Stimulated activated CD4-positive, alpha-beta T cell treated with anti-CD3 and anti-CD28 coated beads, Interleukin-2, amount 100 ng/mL, for 48 hours (primary cell): Measurements from ENCODE around the gene NTRK2.
A peak's percentile ranks its signal among the peaks of the same experiment; 100 is the strongest.

ENCODE experiments used
- DNase-seq, 2 donors: peaks; one replicate each; pipeline ENCODE4 v3.0.0-alpha.2; 2020

NTRK2 gene

DNA sequence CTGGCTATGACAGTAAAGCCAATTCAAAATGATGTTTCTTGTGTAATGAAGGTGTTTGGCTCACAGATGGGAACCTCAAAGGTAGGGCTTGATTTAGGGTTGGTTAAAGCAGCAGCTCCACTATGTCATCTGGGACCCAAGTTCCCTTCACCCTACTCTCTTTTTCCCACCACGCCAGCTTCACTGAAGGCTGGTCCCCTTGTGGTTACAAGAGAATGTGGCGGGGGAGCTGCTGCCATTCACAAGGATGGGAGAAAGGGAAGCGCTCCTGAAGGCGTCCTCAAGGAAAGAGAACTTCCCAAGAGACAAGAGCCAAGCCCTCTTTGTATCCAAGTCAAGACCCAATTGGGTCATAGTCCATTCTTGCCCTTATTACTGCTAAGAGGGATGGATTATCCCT is 72.7 kb downstream of the NTRK2 start:
- no peak for DNase-seq

GRCh38 chr9:84744195-84744594 is 74.7 kb downstream of the NTRK2 start:
- DNase-seq = no peak

- DNase-seq = no peak
Measured at GRCh38 chr9:84744726-84745125, 75.2 kb downstream of the NTRK2 start.

- DNase-seq = no peak
Measured at GRCh38 chr9:84748112-84748511, 78.6 kb downstream of the NTRK2 start.

- DNase-seq = no peak
Measured at GRCh38 chr9:84750152-84750865, 80.8 kb downstream of the NTRK2 start.

- no peak for DNase-seq
Measured at GRCh38 chr9:84751921-84752320, 82.4 kb downstream of the NTRK2 start.

- DNase-seq = no peak
Measured at GRCh38 chr9:84754461-84754860, 84.9 kb downstream of the NTRK2 start.

GRCh38 chr9:84754881-84755280 is 85.4 kb downstream of the NTRK2 start:
- no peak for DNase-seq

DNA sequence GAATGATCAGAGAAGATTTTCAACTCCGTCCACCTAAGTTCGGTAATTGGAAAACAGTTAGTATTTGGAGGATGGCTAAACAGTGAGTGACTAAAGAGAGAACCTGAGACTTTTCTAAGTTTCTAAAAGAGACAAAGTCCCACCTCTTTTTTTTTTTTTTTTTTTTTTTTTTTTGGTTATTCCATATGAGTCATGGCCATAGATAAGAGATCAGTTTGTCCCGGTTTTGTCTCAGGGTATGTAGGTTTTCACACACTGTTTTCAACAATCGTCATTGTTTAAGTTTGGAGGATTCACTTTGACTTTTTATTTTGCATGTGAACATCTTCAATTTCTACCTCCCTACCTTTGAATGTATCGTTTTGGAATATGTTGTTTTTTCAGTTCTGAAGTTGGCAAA is 85.9 kb downstream of the NTRK2 start:
- DNase-seq = no peak

DNA sequence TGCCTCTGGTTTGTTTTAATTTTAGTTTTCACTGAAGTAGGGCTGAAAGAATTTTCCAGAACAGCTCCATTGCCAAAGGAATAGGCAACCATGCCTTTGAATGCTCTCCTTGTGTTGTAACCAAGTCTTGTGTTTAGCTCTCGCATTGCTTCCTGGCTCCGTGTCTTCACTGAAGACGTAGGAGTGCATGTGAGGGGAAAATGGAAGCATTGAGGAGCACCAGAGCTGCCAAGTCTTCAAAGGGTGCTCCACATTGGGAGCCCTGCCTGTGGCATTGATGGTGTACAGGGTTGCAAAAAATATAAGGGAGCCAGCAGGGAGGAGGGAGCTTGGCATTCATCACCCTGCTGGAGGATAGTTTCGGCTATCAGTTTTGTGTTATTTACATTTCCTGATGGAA is 86.6 kb downstream of the NTRK2 start:
- no peak for DNase-seq

DNA sequence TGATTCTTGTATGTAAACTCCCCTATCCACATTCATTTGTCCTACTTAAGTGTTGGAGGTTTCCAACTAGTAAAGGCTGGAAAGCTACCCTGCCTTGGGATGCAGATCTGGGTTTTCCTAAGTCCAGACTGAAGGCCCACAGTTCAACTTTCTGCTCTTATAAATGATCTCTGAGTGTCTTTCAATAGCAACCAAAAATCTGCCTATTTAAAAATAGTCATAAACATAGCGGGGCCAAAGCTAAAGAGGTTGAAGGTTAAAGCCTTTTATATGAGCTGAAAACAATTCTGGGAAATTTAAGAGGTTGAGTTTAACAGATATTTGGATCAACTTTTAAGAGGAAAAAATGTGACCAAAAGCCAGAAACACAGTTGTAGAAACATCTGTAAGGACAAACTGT is 87.2 kb downstream of the NTRK2 start:
- no peak for DNase-seq

GRCh38 chr9:84758817-84759216 is 89.3 kb downstream of the NTRK2 start:
- no peak for DNase-seq

GRCh38 chr9:84759300-84759750 is 89.8 kb downstream of the NTRK2 start:
- DNase-seq = no peak

DNA sequence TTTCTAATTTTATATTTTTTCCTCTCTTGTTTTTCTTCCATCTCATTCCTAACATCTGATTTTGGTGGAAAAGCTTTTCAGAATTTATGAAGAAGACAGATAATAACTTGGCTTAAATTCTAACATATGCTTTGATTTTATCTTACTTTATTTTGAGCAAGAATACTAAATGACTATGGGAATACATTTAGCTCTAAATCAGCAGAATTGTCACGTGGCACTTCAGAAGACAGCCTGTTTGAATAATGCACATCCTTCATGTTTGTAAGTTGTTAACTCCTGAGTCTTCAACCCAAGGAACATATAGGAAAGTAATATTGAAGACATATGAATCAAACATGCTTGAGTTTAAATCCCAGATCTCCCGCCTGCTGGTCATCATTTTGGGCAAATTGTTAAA is 90.3 kb downstream of the NTRK2 start:
- DNase-seq = no peak

DNA sequence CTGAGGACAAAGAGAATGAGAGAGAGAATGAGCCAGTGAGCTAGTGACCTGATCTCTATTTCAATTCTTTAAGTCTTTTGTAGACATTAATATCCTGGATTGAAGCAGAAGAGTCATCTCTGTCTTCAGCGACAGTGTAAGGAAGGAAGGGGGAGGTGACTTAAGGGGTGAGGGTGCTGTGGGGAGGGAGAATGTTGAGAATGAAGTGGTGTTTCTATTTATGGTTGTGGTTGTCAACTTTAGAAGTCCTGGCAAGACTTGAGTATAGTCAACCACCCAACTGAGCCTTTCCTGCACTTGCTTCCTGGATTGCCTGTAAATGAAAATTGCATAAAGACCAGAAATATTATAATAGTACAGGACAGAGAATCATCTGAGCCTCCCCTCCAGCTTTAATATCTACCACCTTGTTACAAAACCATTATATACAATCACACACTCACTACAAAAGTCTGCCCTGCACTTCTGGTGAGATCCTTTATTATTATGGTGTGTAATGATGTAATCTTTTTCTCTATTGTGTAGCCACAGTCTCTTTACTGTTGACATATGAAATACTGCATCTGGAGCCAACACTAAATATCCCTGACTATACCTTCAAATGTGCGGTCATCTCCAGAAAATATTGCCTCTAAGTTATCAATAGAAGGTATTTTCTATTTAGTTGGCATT is 91.7 kb downstream of the NTRK2 start:
- DNase-seq = no peak

DNA sequence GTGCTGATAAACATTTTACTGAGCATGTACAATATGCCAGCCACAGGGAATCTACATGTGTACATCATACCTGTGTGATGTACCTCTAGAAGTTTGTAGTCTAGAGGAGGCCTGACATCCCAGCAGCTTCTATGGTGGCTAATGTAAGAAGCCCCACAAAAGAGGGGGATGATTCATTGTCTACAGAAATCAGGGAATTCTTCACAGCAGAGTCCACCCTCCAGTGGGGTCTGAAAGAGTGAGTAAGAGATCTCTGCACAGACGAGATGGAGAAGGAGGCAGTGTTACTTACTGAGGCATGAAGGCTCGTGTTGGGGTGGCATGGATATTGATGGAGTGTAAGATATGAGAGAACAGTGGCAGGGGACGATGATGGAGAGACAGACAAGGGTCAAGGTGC is 103.0 kb downstream of the NTRK2 start:
- no peak for DNase-seq

DNA sequence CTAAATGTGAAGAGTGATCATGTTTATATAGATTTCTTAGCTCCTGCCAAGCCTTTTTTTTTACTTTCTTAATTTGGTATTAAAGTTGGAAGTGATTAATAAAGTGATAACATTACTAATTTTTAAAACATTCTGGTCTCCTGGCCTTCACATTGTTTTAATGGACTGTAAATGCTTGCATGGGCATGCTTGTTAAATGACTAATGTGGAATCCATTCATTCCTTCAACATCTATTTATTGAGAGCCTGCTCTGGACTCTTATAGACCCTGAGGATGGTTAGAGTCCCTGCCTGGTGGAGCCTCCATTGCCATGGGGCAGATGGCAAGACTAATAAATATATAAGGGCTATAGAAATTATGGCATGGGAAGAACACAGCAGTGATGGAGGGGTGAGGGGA is 103.5 kb downstream of the NTRK2 start:
- no peak for DNase-seq

GRCh38 chr9:84775056-84775643 is 105.6 kb downstream of the NTRK2 start:
- DNase-seq = no peak

DNA sequence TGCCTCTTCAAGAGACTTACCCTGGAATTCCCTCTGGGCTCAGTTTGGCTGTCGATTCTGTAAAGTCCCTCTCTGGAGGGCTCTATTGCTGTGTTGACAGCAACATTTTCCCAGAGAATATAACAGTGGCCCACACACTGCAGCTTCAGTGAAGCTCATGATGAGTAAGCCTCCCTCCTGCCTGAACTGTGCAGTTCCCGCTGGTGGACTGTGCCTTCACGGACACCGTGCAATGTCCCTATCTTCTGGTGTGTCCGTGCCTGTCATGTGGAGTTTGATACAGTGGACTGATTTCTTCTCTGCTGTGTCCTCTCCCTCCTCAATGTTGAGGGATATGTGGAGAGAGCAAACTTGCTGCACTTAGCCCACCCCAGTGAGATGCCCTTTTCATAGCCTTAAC is 109.0 kb downstream of the NTRK2 start:
- DNase-seq = no peak

GRCh38 chr9:84779883-84780282 is 110.4 kb downstream of the NTRK2 start:
- no peak for DNase-seq

- DNase-seq = no peak
Measured at GRCh38 chr9:84780385-84780784, 110.9 kb downstream of the NTRK2 start.

GRCh38 chr9:84781458-84781857 is 111.9 kb downstream of the NTRK2 start:
- peak; percentile 4 to 8 for DNase-seq

DNA sequence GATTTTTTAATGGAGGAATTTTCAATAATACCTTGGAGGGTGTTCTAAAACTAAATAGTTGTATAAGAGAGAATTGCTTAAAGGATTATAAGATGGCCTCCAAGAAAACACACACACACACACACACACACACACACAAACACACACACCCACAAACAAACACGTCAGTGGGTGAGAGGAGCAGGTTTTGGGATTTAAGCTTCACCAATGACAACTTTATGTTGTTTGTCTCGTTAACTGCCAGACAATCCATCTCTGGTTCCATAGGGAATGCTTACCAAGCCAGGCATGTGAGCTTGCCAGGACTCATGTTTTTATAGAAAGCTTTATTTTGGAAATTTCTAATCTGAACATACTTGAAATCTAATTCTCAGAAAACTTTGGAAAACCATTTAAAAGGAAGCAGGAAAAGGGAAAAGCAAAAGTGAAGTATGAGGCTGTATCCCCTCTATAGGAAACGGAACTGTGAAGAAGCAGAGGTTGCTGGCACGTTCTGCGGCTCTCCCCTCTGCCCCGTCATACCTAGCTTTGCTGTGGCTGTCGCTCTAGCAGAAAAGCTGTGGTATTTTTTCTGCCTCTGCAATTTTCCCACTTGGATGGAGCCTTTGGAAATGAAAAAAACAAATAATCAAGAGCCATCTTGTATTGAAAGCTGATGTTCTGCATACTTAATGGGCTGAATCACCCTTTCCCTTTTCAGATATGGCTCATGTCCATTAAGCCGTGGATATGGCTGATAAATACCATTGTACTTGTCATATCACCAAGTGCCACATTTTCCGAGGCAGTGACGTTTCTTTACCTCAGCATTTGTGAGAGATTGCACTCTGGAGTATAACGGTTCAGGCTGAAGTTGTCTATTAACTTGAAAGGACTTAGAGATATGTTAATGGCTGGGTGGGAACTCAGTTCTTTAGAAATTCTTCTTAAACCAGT is 112.7 kb downstream of the NTRK2 start:
- DNase-seq = no peak
